Prostate gland (tissue), 2 donors: ENCODE measurements around the gene HJURP.

Experiments used
- CTCF ChIP-seq, 4 experiments: fragments of 200-600 bp in 2 of 4; fragments of 450-650 bp in 2 of 4; sonication (generic) in 2 of 4; IDR thresholded peaks; 1 replicate in 3 of 4; 2 replicates in 1 of 4; pipeline ENCODE4 v1.5.1; 2016 to 2019; ENCODE audit warnings: antibody characterized with exemption in 4 of 4, mild to moderate bottlenecking in 2 of 4, moderate library complexity in 2 of 4
- POLR2A ChIP-seq: fragments of 450-650 bp; IDR thresholded peaks from one replicate; pipeline ENCODE4 v1.6.1; 2016; ENCODE audit warnings: antibody characterized with exemption, mild to moderate bottlenecking

DNA sequence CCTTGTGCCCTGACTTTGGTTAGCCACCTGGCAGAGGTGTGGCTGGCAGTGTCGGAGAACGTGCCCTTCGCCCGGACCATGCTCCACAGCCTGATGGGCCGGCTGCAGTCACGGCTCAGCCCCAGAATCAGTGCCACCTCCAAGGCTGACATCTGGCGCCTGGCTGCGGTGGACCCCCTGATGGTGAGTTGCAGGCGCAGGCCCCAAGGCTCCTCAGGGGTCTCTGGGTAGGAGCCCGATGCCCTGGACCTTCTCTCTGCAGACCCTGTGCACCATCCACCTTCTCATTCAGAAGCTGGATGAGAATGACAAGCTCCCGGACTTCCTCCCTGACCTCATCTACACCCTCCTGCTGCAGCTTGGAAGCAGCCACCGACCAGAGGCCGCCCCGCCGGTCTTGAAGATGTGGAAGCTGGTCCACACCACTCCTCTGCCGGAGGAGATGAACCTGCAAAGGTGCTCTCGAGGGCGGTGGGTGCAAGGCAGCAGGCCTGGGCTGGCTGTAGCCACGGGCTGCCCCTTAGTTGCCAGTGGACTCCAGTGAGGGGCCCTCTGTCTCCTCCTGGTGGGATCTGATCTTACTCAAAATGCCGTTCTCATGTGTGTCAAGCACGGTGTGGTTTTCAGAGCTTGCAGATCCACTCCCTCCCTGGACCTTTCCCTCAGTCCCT, 32.1 kb downstream of the HJURP start:
- no peak for TF ChIP-seq CTCF (IDR thresholded peaks at IDR 0.05)
- TF ChIP-seq POLR2A, result no peak
